ENCODE data around the gene GLIPR2.

Gene GLIPR2

GRCh38 chr9:36207016-36207415 lies 70.5 kb downstream of the GLIPR2 start:
- FAIRE-seq: no peak

- no peak for FAIRE-seq
Measured at GRCh38 chr9:36207546-36208012, 71.0 kb downstream of the GLIPR2 start.

DNA sequence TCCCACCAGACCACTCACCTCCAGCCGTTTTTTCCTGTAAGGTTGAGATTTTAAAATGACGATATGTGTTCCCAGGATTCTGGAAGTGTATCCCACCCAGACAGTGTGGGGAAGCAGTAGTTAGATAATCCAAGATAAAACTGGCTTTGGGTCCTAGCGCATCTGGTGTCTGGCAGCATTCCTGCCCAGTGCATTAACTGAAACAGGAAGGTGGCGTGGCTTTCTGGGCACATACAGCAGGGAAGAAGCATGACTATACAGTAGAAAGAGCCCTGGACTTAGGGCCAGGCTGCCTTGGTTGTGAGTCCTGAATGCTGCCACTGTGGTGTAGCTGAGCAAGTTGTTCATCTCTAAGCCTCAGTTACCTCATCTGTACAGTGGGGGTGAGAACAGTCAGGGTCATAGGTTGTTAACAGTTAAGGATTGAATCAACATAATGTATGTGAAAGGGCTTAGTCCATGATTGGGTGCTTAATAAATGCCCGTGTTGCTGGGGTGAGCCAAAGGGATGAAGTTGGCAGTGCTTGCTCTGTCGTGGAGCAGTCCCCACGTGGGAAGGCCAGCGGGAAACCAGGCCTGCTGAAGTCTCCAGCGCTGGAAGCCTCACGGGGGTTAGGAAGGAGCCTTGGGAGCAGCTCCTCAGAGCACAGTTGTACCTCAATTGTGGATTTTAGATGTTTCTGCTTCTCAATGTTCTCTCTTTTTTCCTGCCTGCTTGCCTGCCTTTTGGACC lies 72.2 kb downstream of the GLIPR2 start:
- FAIRE-seq: no peak

- FAIRE-seq: no peak
Measured at GRCh38 chr9:36210722-36211121, 74.2 kb downstream of the GLIPR2 start.

DNA sequence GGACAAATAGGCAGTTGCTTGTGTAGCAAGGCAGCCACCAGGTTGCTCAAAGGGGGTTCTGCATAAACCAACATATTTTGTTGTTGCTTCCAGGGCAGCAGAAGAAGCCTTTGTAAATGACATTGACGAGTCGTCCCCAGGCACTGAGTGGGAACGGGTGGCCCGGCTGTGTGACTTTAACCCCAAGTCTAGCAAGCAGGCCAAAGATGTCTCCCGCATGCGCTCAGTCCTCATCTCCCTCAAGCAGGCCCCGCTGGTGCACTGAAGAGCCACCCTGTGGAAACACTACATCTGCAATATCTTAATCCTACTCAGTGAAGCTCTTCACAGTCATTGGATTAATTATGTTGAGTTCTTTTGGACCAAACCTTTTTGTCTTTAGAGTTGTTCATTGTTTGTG lies 75.0 kb downstream of the GLIPR2 start:
- FAIRE-seq: no peak

GRCh38 chr9:36213387-36213786 lies 76.9 kb downstream of the GLIPR2 start:
- no peak for FAIRE-seq

Data from islet of Langerhans (tissue), 1 donor.